ENCODE data around the gene KEAP1. TPM values are rescaled to one million over a fixed set of nuclear protein-coding genes. Genes with fewer than 3 reads are reported as not detected.

Gene KEAP1
- total and polyA plus RNA-seq, 9 of the 15 experiments (the other 6 are each of a cell fraction or from before 2014, with no cell fraction given) = 2.1 to 95.6 (median 64.3) TPM

DNA sequence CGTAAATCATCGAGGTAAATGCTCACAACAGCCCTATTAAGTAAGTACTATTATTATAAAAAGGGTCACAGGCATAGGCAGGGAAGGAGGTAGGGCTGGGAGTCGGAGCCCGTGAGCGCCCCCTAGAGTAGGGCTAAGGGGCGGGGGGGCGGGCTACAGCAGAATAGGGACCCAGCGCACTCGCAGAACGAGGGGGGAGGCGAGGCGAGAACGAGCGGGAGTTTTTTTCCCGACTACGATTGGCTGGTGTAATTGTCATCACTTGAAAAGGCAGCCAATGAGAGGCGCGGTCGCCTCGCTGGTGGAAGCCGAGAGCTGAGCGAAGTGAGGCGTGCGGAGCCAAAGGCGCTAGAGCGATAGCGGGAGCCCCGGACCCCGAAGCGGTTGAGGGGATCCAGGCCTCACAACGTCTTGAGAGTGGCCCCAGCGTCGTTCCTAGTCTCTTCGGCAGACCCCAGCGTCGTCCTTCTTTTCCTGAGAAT, 24.2 kb downstream of the KEAP1 start (continued):
- TF ChIP-seq, protein P1, sequence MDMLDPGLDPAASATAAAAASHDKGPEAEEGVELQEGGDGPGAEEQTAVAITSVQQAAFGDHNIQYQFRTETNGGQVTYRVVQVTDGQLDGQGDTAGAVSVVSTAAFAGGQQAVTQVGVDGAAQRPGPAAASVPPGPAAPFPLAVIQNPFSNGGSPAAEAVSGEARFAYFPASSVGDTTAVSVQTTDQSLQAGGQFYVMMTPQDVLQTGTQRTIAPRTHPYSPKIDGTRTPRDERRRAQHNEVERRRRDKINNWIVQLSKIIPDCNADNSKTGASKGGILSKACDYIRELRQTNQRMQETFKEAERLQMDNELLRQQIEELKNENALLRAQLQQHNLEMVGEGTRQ (CRISPR knock-in tag; IDR thresholded peaks at IDR 0.05) = no peak
- TF ChIP-seq HNRNPH1 (optimal IDR thresholded peaks at IDR 0.05; ENCODE audit: low read depth, low read length) = no peak
- TF ChIP-seq, protein P2, sequence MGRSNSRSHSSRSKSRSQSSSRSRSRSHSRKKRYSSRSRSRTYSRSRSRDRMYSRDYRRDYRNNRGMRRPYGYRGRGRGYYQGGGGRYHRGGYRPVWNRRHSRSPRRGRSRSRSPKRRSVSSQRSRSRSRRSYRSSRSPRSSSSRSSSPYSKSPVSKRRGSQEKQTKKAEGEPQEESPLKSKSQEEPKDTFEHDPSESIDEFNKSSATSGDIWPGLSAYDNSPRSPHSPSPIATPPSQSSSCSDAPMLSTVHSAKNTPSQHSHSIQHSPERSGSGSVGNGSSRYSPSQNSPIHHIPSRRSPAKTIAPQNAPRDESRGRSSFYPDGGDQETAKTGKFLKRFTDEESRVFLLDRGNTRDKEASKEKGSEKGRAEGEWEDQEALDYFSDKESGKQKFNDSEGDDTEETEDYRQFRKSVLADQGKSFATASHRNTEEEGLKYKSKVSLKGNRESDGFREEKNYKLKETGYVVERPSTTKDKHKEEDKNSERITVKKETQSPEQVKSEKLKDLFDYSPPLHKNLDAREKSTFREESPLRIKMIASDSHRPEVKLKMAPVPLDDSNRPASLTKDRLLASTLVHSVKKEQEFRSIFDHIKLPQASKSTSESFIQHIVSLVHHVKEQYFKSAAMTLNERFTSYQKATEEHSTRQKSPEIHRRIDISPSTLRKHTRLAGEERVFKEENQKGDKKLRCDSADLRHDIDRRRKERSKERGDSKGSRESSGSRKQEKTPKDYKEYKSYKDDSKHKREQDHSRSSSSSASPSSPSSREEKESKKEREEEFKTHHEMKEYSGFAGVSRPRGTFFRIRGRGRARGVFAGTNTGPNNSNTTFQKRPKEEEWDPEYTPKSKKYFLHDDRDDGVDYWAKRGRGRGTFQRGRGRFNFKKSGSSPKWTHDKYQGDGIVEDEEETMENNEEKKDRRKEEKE (IDR thresholded peaks at IDR 0.05; ENCODE audit: borderline replicate concordance in 1 of 2, control insufficient read depth in 1 of 2, low read depth in 2 of 2, low read length in 1 of 2) = no peak
- TF ChIP-seq EWSR1 (IDR thresholded peaks at IDR 0.05; ENCODE audit: borderline replicate concordance, low read depth, partially characterized antibody) = no peak
- TF ChIP-seq KDM4B (IDR thresholded peaks at IDR 0.05; ENCODE audit: borderline replicate concordance in 2 of 2, low read depth in 1 of 2) = 0 out of 4 replicates have a peak, but pooled peaks of 1 of the 2 experiments have one; percentile 22
- TF ChIP-seq BCL6 (CRISPR knock-in tag; IDR thresholded peaks at IDR 0.05) = no peak
- no peak for TF ChIP-seq PHB2 (IDR thresholded peaks at IDR 0.05; ENCODE audit: low read depth)
- no peak for TF ChIP-seq RFX5 (IDR thresholded peaks at IDR 0.05; ENCODE audit: low read depth, low read length)
- TF ChIP-seq ZSCAN32 (CRISPR knock-in tag; IDR thresholded peaks at IDR 0.05) = no peak
- TF ChIP-seq ZHX1 (conservative IDR thresholded peaks at IDR 0.05; ENCODE audit: low read length) = no peak
- TF ChIP-seq ZNF12 (CRISPR knock-in tag; IDR thresholded peaks at IDR 0.05) = no peak
- no peak for TF ChIP-seq ILF3 (IDR thresholded peaks at IDR 0.05; ENCODE audit: borderline replicate concordance)
- no peak for TF ChIP-seq MCM3 (IDR thresholded peaks at IDR 0.05)
- no peak for TF ChIP-seq NR2F6 (CRISPR knock-in tag; IDR thresholded peaks at IDR 0.05)
- no peak for TF ChIP-seq PHF20 (IDR thresholded peaks at IDR 0.05; ENCODE audit: partially characterized antibody)
- TF ChIP-seq NFE2 (IDR thresholded peaks at IDR 0.05; ENCODE audit: low read depth) = 0 out of 2 replicates have a peak, but pooled peaks have one; percentile 7
- peak in 1 of 2 experiments; percentile 46; a peak in 1 of 4 replicates for TF ChIP-seq TEAD1 (CRISPR knock-in tag; IDR thresholded peaks at IDR 0.05)
- TF ChIP-seq STAT5A (IDR thresholded peaks at IDR 0.05; ENCODE audit: borderline replicate concordance, low read length) = no peak
- TF ChIP-seq ZBTB43 (CRISPR knock-in tag; IDR thresholded peaks at IDR 0.05) = no peak
- no peak for TF ChIP-seq NCOR1 (IDR thresholded peaks at IDR 0.05)
- no peak for TF ChIP-seq SMAD3 (CRISPR knock-in tag; conservative IDR thresholded peaks at IDR 0.05)
- TF ChIP-seq NCOA4 (IDR thresholded peaks at IDR 0.05; ENCODE audit: partially characterized antibody) = no peak
- TF ChIP-seq ZNF146 (CRISPR knock-in tag; IDR thresholded peaks at IDR 0.05; ENCODE audit: unreplicated experiment) = no peak

Data from K562 (cell line).